SKM-1 treated with dmso at 0.1 percent for 144 hours (cell line): Measurements from ENCODE around the gene SGTA.

Experiments used
- DNase-seq: peaks from one replicate; lab custom pipeline; 2025; ENCODE audit not compliant: unreplicated experiment; lab: John Stamatoyannopoulos, UW

The SGTA gene

GRCh38 chr19:2810141-2811091, 27.3 kb upstream of the SGTA start:
- no peak for DNase-seq

- DNase-seq, result no peak
Observed at GRCh38 chr19:2809387-2810140, 26.5 kb upstream of the SGTA start.

GRCh38 chr19:2808129-2808941, 25.3 kb upstream of the SGTA start:
- DNase-seq, result no peak

GRCh38 chr19:2807379-2808128, 24.5 kb upstream of the SGTA start:
- no peak for DNase-seq

GRCh38 chr19:2806736-2807378, 23.8 kb upstream of the SGTA start:
- no peak for DNase-seq

- DNase-seq, result no peak
Observed at GRCh38 chr19:2805991-2806649, 23.0 kb upstream of the SGTA start.

- DNase-seq, result no peak
Observed at GRCh38 chr19:2805261-2805900, 22.3 kb upstream of the SGTA start.

- no peak for DNase-seq
Observed at GRCh38 chr19:2804156-2805004, 21.3 kb upstream of the SGTA start.

- DNase-seq, result no peak
Observed at GRCh38 chr19:2803486-2804155, 20.5 kb upstream of the SGTA start.

- DNase-seq, result no peak
Observed at GRCh38 chr19:2802826-2803225, 19.8 kb upstream of the SGTA start.

- DNase-seq, result no peak
Observed at GRCh38 chr19:2800506-2800905, 17.4 kb upstream of the SGTA start.

GRCh38 chr19:2799273-2800020, 16.4 kb upstream of the SGTA start:
- no peak for DNase-seq

- no peak for DNase-seq
Observed at GRCh38 chr19:2798733-2799132, 15.7 kb upstream of the SGTA start.

GRCh38 chr19:2798158-2798685, 15.1 kb upstream of the SGTA start:
- no peak for DNase-seq

- DNase-seq, result no peak
Observed at GRCh38 chr19:2797280-2797679, 14.2 kb upstream of the SGTA start.

GRCh38 chr19:2796659-2797266, 13.7 kb upstream of the SGTA start:
- no peak for DNase-seq
